GM13976 (cell line): ENCODE measurements around the gene ACTMAP.

Experiments
- DNase-seq: peaks from one replicate; pipeline ENCODE4 v3.0.0; 2012; ENCODE audit warnings: low spot score
- CTCF ChIP-seq: IDR thresholded peaks from 2 replicates; pipeline ENCODE4 v1.5.1; 2012; ENCODE audit warnings: borderline replicate concordance, mild to moderate bottlenecking; ENCODE audit not compliant: insufficient read depth; ENCODE audit errors: extremely low read depth, missing control alignments, control extremely low read depth
- in situ Hi-C: fragments of 300-500 bp; cut with MboI; formaldehyde crosslinking; loops from one replicate; pipeline ENCODE4 v1.12.0; 2022; ENCODE audit warnings: low sequenced_read_pairs, mixed read lengths, inconsistent platforms; ENCODE audit not compliant: unreplicated experiment

ACTMAP gene

GRCh38 chr19:40743926-40744325 is 6.4 kb downstream of the ACTMAP start:
- in situ Hi-C loops, result no loop called here
- no peak for TF ChIP-seq CTCF
- no peak for DNase-seq

GRCh38 chr19:40742886-40743285 is 7.4 kb downstream of the ACTMAP start:
- in situ Hi-C loops, result no loop called here
- TF ChIP-seq CTCF, result no peak
- no peak for DNase-seq

GRCh38 chr19:40742477-40742876 is 7.8 kb downstream of the ACTMAP start:
- in situ Hi-C loops, result no loop called here
- TF ChIP-seq CTCF, result no peak
- no peak for DNase-seq

DNA sequence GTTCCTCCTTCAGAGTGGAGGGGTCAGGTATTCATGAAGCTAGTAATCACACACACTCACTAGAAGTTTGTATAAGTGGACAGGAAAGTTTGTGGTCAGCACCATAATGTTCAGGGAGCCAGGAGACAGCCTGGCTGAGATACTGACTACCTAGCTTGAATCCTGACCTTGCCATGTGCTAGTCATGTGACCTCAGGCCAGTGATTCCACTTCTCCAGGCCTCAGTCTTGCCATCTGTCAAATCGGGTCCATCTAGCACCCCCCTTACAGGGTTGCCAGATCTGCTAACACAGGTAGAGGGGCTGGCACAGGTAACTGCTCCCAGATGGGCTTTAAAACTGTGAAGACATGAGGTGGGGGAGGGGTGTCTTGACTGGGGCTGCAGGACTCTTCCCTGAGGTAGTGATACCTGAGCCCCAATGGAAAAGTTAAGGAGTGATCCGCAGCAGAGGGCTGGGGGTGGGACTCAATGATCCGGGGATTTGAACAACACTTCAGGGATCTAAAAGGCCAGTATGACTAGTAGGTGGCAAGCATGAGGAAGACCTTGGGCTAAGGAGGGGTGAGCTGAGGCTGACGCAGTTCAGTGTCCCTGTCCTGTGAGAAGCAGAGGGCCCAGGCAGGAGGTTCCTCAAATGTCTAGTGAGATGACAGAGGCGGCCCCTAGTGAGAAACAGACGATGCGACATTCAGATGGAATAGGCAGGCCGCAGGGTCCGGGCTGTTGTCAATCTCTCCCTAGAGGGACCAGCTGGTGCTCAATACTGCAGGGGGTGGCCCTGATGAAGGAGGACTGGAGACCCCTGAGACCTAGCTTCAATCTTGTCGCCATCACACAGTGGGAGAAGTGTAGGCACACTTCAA is 8.5 kb downstream of the ACTMAP start:
- in situ Hi-C loops, result no loop called here
- TF ChIP-seq CTCF, result no peak

GRCh38 chr19:40740747-40741146 is 9.5 kb downstream of the ACTMAP start:
- in situ Hi-C loops, result no loop called here
- TF ChIP-seq CTCF, result no peak
- DNase-seq, result no peak

More for the DNA sequence above, 8.5 kb downstream of the ACTMAP start:
- no peak for DNase-seq

GRCh38 chr19:40739871-40740703 is 10.2 kb downstream of the ACTMAP start:
- no peak for DNase-seq
- in situ Hi-C loops, result no loop called here
- no peak for TF ChIP-seq CTCF
